OCI-LY1 (cell line): ENCODE data around the gene KLHL36.

ENCODE experiments used
- H2AFZ ChIP-seq: fragments of 200-600 bp; sonication (generic), shearing (Covaris generic); 2 replicates; pipeline ENCODE4 v1.6.0; 2014; ENCODE audit warnings: antibody characterized with exemption, mild to moderate bottlenecking, low read length
- H3F3A ChIP-seq: fragments of 200-600 bp; sonication (generic), shearing (Covaris generic); 2 replicates; pipeline ENCODE4 v1.6.0; 2014; ENCODE audit warnings: mild to moderate bottlenecking, antibody characterized with exemption, low read length, moderate library complexity; ENCODE audit not compliant: insufficient read depth
- H3K27ac ChIP-seq: fragments of 200-600 bp; sonication (generic); 2 replicates; pipeline ENCODE4 v1.5.1; 2014; ENCODE audit warnings: low read length, mixed run types, mild to moderate bottlenecking, low read depth; ENCODE audit not compliant: poor library complexity, severe bottlenecking
- H3K27me3 ChIP-seq: fragments of 200-600 bp; sonication (generic); 2 replicates; pipeline ENCODE4 v1.6.0; 2014; ENCODE audit warnings: antibody characterized with exemption, mild to moderate bottlenecking, low read length, moderate library complexity; ENCODE audit not compliant: insufficient read depth
- H3K36me3 ChIP-seq: fragments of 200-600 bp; sonication (generic); 2 replicates; pipeline ENCODE4 v1.6.1; 2014; ENCODE audit warnings: mild to moderate bottlenecking, antibody characterized with exemption, low read length, moderate library complexity, mixed read lengths; ENCODE audit not compliant: insufficient read depth
- H3K4me1 ChIP-seq: fragments of 200-600 bp; sonication (generic); 2 replicates; pipeline ENCODE4 v1.5.1; 2014; ENCODE audit warnings: mild to moderate bottlenecking, low read length, moderate library complexity; ENCODE audit not compliant: insufficient read depth, severe bottlenecking
- H3K4me2 ChIP-seq: fragments of 200-600 bp; sonication (generic), shearing (Covaris generic); 2 replicates; pipeline ENCODE4 v1.6.1; 2014; ENCODE audit warnings: low read length
- H3K4me3 ChIP-seq: fragments of 200-600 bp; sonication (generic); 2 replicates; pipeline ENCODE4 v1.5.1; 2014; ENCODE audit warnings: low read length, low read depth, mild to moderate bottlenecking, mixed read lengths; ENCODE audit not compliant: poor library complexity, severe bottlenecking
- H3K79me2 ChIP-seq: fragments of 200-600 bp; shearing (Covaris generic); 2 replicates; pipeline ENCODE4 v1.6.1; 2016; ENCODE audit warnings: mixed run types, low read length, mixed read lengths; ENCODE audit not compliant: insufficient read depth
- H3K9ac ChIP-seq: fragments of 200-600 bp; sonication (generic), shearing (Covaris generic); 2 replicates; pipeline ENCODE4 v1.6.1; 2014; ENCODE audit warnings: mild to moderate bottlenecking, low read length, mixed read lengths
- H3K9me2 ChIP-seq: fragments of 200-600 bp; sonication (generic), shearing (Covaris generic); 2 replicates; pipeline ENCODE4 v1.6.1; 2014; ENCODE audit warnings: low read depth, mild to moderate bottlenecking, low read length, mixed read lengths
- H3K9me3 ChIP-seq: fragments of 200-600 bp; shearing (Covaris generic); 2 replicates; pipeline ENCODE4 v1.6.1; 2014; ENCODE audit warnings: low read length, mixed read lengths
- H4K20me1 ChIP-seq: fragments of 200-600 bp; sonication (generic), shearing (Covaris generic); 2 replicates; pipeline ENCODE4 v1.6.0; 2016; ENCODE audit warnings: mild to moderate bottlenecking, low read length; ENCODE audit not compliant: insufficient read depth
- CTCF ChIP-seq: fragments of 200-600 bp; sonication (generic), shearing (Covaris generic); IDR thresholded peaks from 2 replicates; pipeline ENCODE4 v1.5.1; 2017; ENCODE audit warnings: mild to moderate bottlenecking, antibody characterized with exemption, low read length, moderate library complexity, mixed read lengths
- EZH2 ChIP-seq: fragments of 200-600 bp; sonication (generic), shearing (Covaris generic); IDR thresholded peaks from 2 replicates; pipeline ENCODE4 v1.8.0; 2017; ENCODE audit warnings: borderline replicate concordance, mixed run types, mild to moderate bottlenecking, antibody characterized with exemption, low read length, moderate library complexity, mixed read lengths

KLHL36 gene

GRCh38 chr16:84614968-84615813, 33.1 kb upstream of the KLHL36 start:
- H3K27ac ChIP-seq, result peak overlapping the region; percentile 76
- H4K20me1 ChIP-seq, result no peaks in the 10 kb centered on the region
- peak overlapping the region; percentile 98 for H3K4me3 ChIP-seq
- H3F3A ChIP-seq, result no peaks in the 10 kb centered on the region
- no peaks in the 10 kb centered on the region for H3K9me3 ChIP-seq
- peaks cover 71% of the 10 kb centered on the region for H3K36me3 ChIP-seq
- peak overlapping the region; percentile 95 for H3K9ac ChIP-seq
- H3K9me2 ChIP-seq, result no peaks in the 10 kb centered on the region
- peaks cover 64% of the 10 kb centered on the region for H3K79me2 ChIP-seq
- TF ChIP-seq CTCF, result no peak
- TF ChIP-seq EZH2, result no peak
- no peaks in the 10 kb centered on the region for H3K27me3 ChIP-seq
- no peak overlapping the region for H2AFZ ChIP-seq
- peak overlapping the region; percentile 79 for H3K4me2 ChIP-seq
- peaks cover 43% of the 10 kb centered on the region for H3K4me1 ChIP-seq

GRCh38 chr16:84616515-84616914, 31.8 kb upstream of the KLHL36 start:
- H3K27me3 ChIP-seq, result no peaks in the 10 kb centered on the region
- no peaks in the 10 kb centered on the region for H4K20me1 ChIP-seq
- H3K79me2 ChIP-seq, result peaks cover 51% of the 10 kb centered on the region
- H3K27ac ChIP-seq, result peak overlapping the region; percentile 76
- no peaks in the 10 kb centered on the region for H3F3A ChIP-seq
- H3K9ac ChIP-seq, result peak overlapping the region; percentile 95
- H2AFZ ChIP-seq, result no peak overlapping the region
- H3K9me3 ChIP-seq, result no peaks in the 10 kb centered on the region
- TF ChIP-seq CTCF, result no peak
- no peak for TF ChIP-seq EZH2
- H3K9me2 ChIP-seq, result no peaks in the 10 kb centered on the region
- peak overlapping the region; percentile 79 for H3K4me2 ChIP-seq
- peak overlapping the region; percentile 98 for H3K4me3 ChIP-seq
- H3K36me3 ChIP-seq, result peaks cover 58% of the 10 kb centered on the region
- peaks cover 47% of the 10 kb centered on the region for H3K4me1 ChIP-seq

DNA sequence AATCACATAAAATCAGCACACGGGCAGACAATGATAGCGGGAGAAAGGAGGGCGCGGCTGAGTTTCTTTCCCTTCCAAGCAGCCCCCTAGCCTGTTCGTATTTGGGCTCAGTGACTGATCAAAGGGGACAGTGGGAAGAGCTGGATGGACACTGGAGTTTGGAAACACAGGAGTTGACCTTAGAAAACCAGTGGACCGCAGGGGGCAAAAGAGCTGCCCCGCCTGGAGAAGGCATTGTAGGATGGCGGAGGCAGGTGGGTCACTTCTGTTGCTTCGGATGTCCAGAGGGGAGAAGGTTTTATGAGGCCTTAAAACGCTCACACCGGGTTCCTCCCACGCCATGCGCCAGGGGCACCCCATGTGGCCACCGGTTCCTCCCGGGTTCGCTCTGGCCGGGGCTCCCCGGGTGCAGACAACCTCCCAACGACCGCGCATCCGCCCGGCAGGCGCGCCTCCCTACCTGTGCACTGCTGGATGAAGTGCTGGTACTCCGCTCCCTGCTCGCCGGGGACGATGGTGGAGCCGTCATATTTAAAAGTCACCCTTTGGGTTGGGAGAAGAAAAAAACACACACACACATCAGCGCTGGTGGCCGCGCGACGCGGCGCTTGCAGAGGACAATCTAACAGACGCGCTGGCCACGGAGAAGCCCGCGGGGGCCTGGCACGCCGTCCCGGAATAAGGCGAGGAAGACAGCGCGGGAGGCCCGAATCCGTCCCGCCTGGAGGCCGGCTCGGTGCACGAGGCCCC, 31.1 kb upstream of the KLHL36 start:
- TF ChIP-seq CTCF (no peak), EZH2 (no peak)
- Histone ChIP-seq H3K36me3 (peaks cover 51% of the 10 kb centered on the region), H3K9ac (peak overlapping the region; percentile 95), H4K20me1 (no peaks in the 10 kb centered on the region), H3K27ac (peak overlapping the region; percentile 76), H3K79me2 (peaks cover 44% of the 10 kb centered on the region), H3K9me2 (no peaks in the 10 kb centered on the region), H3K4me1 (peaks cover 49% of the 10 kb centered on the region), H3K4me2 (peak overlapping the region; percentile 79), H3K4me3 (peak overlapping the region; percentile 98), H3F3A (no peaks in the 10 kb centered on the region), H3K27me3 (no peaks in the 10 kb centered on the region), H3K9me3 (no peaks in the 10 kb centered on the region), H2AFZ (no peak overlapping the region)
